GM12872 (cell line): ENCODE data around the gene LDAH.

Experiments
- CTCF ChIP-seq: IDR thresholded peaks from 3 replicates; pipeline ENCODE4 v1.5.1; 2011; ENCODE audit warnings: low read depth, mild to moderate bottlenecking, low read length, moderate library complexity; ENCODE audit not compliant: insufficient read depth

LDAH gene

GRCh38 chr2:20649976-20650375 is 172.9 kb downstream of the LDAH start:
- TF ChIP-seq CTCF: no peak

GRCh38 chr2:20649576-20649975 is 173.3 kb downstream of the LDAH start:
- no peak for TF ChIP-seq CTCF

GRCh38 chr2:20648831-20649230 is 174.1 kb downstream of the LDAH start:
- TF ChIP-seq CTCF: no peak

- TF ChIP-seq CTCF: no peak
Observed at GRCh38 chr2:20648206-20648605, 174.7 kb downstream of the LDAH start.

- no peak for TF ChIP-seq CTCF
Observed at GRCh38 chr2:20647738-20648137, 175.2 kb downstream of the LDAH start.

- TF ChIP-seq CTCF: no peak
Observed at GRCh38 chr2:20647211-20647610, 175.7 kb downstream of the LDAH start.

- TF ChIP-seq CTCF: no peak
Observed at GRCh38 chr2:20646446-20646845, 176.5 kb downstream of the LDAH start.

GRCh38 chr2:20645761-20646160 is 177.1 kb downstream of the LDAH start:
- no peak for TF ChIP-seq CTCF
